GM21576 (cell line): Measurements from ENCODE around the gene CCT2.
"Not testable (repeated sequence)": the region's sequence is repeated elsewhere in the genome, so short reads cannot be mapped to it uniquely, and the experiment has no call there.

Experiments used
- ATAC-seq: cut with Tn5 transposase; IDR thresholded peaks from one replicate; pipeline ENCODE4 v1.9.1; 2021; ENCODE audit warnings: mild to moderate bottlenecking, moderate library complexity; ENCODE audit not compliant: unreplicated experiment

CCT2 gene

GRCh38 chr12:69583203-69583602 lies 2.1 kb upstream of the CCT2 start:
- ATAC-seq = no peak

- ATAC-seq = no peak
Observed at GRCh38 chr12:69588527-69588926, 3.3 kb downstream of the CCT2 start.

- ATAC-seq = no peak
Observed at GRCh38 chr12:69589082-69589481, 3.8 kb downstream of the CCT2 start.

- ATAC-seq = no peak
Observed at GRCh38 chr12:69595689-69596088, 10.4 kb downstream of the CCT2 start.

- no peak for ATAC-seq
Observed at GRCh38 chr12:69598174-69598753, 13.0 kb downstream of the CCT2 start.

- ATAC-seq = no peak
Observed at GRCh38 chr12:69600804-69601203, 15.5 kb downstream of the CCT2 start.

- ATAC-seq = no peak
Observed at GRCh38 chr12:69601962-69602685, 16.9 kb downstream of the CCT2 start.

GRCh38 chr12:69602954-69603353 lies 17.7 kb downstream of the CCT2 start:
- no peak for ATAC-seq

- ATAC-seq = not testable (repeated sequence)
Observed at GRCh38 chr12:69603556-69603955, 18.3 kb downstream of the CCT2 start.

- ATAC-seq = not testable (repeated sequence)
Observed at GRCh38 chr12:69604275-69604674, 19.0 kb downstream of the CCT2 start.

GRCh38 chr12:69608114-69608513 lies 22.9 kb downstream of the CCT2 start:
- no peak for ATAC-seq

- ATAC-seq = no peak
Observed at GRCh38 chr12:69610126-69610525, 24.9 kb downstream of the CCT2 start.

- ATAC-seq = no peak
Observed at GRCh38 chr12:69610729-69611128, 25.5 kb downstream of the CCT2 start, which contains the start of gene LRRC10. TSS of gene LRRC10 (minus strand) at chr12:69610907. CDS start at chr12:69610838, 69 bp downstream.

GRCh38 chr12:69613351-69613750 lies 28.1 kb downstream of the CCT2 start:
- no peak for ATAC-seq

- ATAC-seq = no peak
Observed at GRCh38 chr12:69616025-69616424, 30.8 kb downstream of the CCT2 start.

GRCh38 chr12:69619050-69619449 lies 33.8 kb downstream of the CCT2 start:
- no peak for ATAC-seq

- ATAC-seq = no peak
Observed at GRCh38 chr12:69620077-69620476, 34.8 kb downstream of the CCT2 start.

GRCh38 chr12:69620921-69621320 lies 35.7 kb downstream of the CCT2 start:
- no peak for ATAC-seq

GRCh38 chr12:69621551-69621950 lies 36.3 kb downstream of the CCT2 start:
- ATAC-seq = no peak

- no peak for ATAC-seq
Observed at GRCh38 chr12:69623970-69624369, 38.7 kb downstream of the CCT2 start.

- no peak for ATAC-seq
Observed at GRCh38 chr12:69627501-69627900, 42.2 kb downstream of the CCT2 start.

GRCh38 chr12:69630191-69630590 lies 44.9 kb downstream of the CCT2 start:
- ATAC-seq = no peak

GRCh38 chr12:69633061-69633460 lies 47.8 kb downstream of the CCT2 start:
- no peak for ATAC-seq
